Left lung (tissue), 10 donors: ENCODE results near the gene MGAT4A. TPM values are rescaled to one million over a fixed set of nuclear protein-coding genes. Genes with fewer than 3 reads are reported as not detected.
A peak's percentile ranks its signal among the peaks of the same experiment; 100 is the strongest.

Experiments
- ATAC-seq: fragments of 200-7000 bp; cut with Tn5 transposase; one replicate; pipeline ENCODE4 v1.9.1; 2020; ENCODE audit warnings: moderate library complexity
- DNase-seq, 4 donors: peaks; one replicate each; pipeline ENCODE4 v3.0.0-alpha.2; 2013 to 2020
- H3K27ac ChIP-seq, 2 donors: fragments of 200-600 bp; sonication (generic) in 1 of 2; one replicate each; pipeline versions ENCODE4 v1.5.0 to v1.8.0; 2020 to 2021
- H3K27me3 ChIP-seq, 2 donors: fragments of 200-600 bp; sonication (generic) in 1 of 2; one replicate each; pipeline versions ENCODE4 v1.5.0 to v1.8.0; 2020 to 2021
- H3K36me3 ChIP-seq, 2 donors: fragments of 200-600 bp; sonication (generic) in 1 of 2; one replicate each; pipeline versions ENCODE4 v1.5.0 to v1.8.0; 2020 to 2021
- H3K4me1 ChIP-seq, 2 donors: fragments of 200-600 bp; one replicate each; pipeline ENCODE4 v1.8.0; 2021
- H3K4me3 ChIP-seq, 2 donors: fragments of 200-600 bp; sonication (generic) in 1 of 2; one replicate each; pipeline versions ENCODE4 v1.5.0 to v1.8.0; 2020 to 2021; ENCODE audit warnings: mild to moderate bottlenecking in 1 of 2
- H3K9me3 ChIP-seq, 2 donors: fragments of 200-600 bp; sonication (generic) in 1 of 2; one replicate each; pipeline versions ENCODE4 v1.5.0 to v1.8.0; 2020 to 2021
- intact Hi-C, 2 donors: fragments of 100-400 bp; cut with DNase I; formaldehyde crosslinking; loops; one replicate each; pipeline versions ENCODE4 v1.11.2 to v1.14.2; 2022
- polyA plus RNA-seq, 6 donors: library from polyadenylated mRNA; unstranded; fragments of 120-200 nt; gene quantifications; one replicate each; pipeline ENCODE4 v1.2.1, GENCODE V29; 2013; ENCODE audit not compliant: insufficient read length in 6 of 6
- total RNA-seq, 2 donors: library from RNA; stranded (reverse); fragmentation: NEBNext Ultra II Directional; extraction: Animal tissue kit (Norgen Biotek cat#: 25700); gene quantifications; one replicate each; pipeline ENCODE4 v1.2.1, GENCODE V29; 2021
- TF ChIP-seq, protein P1 (sequence below), 2 donors: fragments of 200-600 bp; sonication (generic) in 1 of 2; IDR thresholded peaks; one replicate each; pipeline versions ENCODE4 v1.5.0 to v1.8.0; 2021; ENCODE audit warnings: antibody characterized with exemption in 2 of 2
- donor health status: DM: no; HTN: yes; CAD: no.
- donor health status: DM: no; HTN: no; CAD: no.

MGAT4A gene
- total and polyA plus RNA-seq, 8 donors: 15.4 to 79.8 (median 19.0) TPM

DNA sequence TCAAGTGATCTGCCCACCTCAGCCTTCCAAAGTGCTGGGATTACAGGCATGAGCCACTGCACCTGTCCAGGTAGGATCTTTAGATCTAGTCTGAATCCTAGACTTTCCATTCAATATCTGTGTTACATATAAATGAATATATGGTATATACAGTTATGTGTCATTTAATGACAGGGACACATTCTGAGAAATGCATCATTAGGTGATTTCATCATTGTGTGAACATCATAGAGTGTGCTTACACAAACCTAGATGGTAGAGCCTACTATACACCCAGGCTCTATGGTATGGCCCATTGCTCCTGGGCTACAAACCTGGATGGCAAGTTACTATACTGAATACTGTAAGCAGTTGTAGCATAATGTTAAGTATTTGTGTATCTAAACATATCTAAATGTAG lies 15.5 kb upstream of the MGAT4A start:
- H3K4me3 ChIP-seq: no peak overlapping the region
- intact Hi-C loops: no loop called here
- H3K27ac ChIP-seq: no peak overlapping the region
- ATAC-seq (no peak), DNase-seq (no peak)
- TF ChIP-seq, protein P1, sequence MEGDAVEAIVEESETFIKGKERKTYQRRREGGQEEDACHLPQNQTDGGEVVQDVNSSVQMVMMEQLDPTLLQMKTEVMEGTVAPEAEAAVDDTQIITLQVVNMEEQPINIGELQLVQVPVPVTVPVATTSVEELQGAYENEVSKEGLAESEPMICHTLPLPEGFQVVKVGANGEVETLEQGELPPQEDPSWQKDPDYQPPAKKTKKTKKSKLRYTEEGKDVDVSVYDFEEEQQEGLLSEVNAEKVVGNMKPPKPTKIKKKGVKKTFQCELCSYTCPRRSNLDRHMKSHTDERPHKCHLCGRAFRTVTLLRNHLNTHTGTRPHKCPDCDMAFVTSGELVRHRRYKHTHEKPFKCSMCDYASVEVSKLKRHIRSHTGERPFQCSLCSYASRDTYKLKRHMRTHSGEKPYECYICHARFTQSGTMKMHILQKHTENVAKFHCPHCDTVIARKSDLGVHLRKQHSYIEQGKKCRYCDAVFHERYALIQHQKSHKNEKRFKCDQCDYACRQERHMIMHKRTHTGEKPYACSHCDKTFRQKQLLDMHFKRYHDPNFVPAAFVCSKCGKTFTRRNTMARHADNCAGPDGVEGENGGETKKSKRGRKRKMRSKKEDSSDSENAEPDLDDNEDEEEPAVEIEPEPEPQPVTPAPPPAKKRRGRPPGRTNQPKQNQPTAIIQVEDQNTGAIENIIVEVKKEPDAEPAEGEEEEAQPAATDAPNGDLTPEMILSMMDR (IDR thresholded peaks at IDR 0.05): no peak
- H3K4me1 ChIP-seq: peaks cover 6 to 28% of the 10 kb centered on the region in 2 donors
- H3K9me3 ChIP-seq: no peaks in the 10 kb centered on the region
- no peaks in the 10 kb centered on the region for H3K27me3 ChIP-seq
- no peaks in the 10 kb centered on the region for H3K36me3 ChIP-seq

GRCh38 chr2:98744595-98744994 lies 13.7 kb upstream of the MGAT4A start:
- TF ChIP-seq, protein P1 (IDR thresholded peaks at IDR 0.05): no peak
- DNase-seq: no peak
- intact Hi-C loops: no loop called here
- no peaks in the 10 kb centered on the region for H3K36me3 ChIP-seq
- H3K4me3 ChIP-seq: no peak overlapping the region
- no peak for ATAC-seq
- no peaks in the 10 kb centered on the region for H3K9me3 ChIP-seq
- H3K27ac ChIP-seq: no peak overlapping the region
- no peaks in the 10 kb centered on the region for H3K27me3 ChIP-seq
- H3K4me1 ChIP-seq: peaks cover 6 to 25% of the 10 kb centered on the region in 2 donors

DNA sequence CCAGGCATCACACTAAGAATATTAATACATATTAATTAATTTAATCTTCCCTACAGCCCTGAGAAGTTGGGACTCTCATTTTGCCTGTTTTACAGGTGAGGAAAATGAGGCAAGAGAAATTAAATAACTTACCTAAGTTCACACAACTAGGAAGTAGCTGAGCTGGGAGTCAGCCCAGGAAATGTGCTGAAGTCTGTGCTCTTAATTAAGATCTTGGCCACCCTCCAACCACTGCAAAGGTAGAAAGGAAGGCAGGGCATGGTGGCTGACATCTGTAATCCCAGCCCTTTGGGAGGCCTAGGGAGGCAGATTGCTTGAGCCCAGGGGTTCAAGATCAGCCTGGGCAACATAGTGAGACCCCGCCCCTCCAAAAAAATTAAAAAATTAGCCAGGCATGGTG lies 12.9 kb upstream of the MGAT4A start:
- TF ChIP-seq, protein P1 (IDR thresholded peaks at IDR 0.05): no peak
- ATAC-seq: peak; percentile 79
- Histone ChIP-seq H3K36me3 (no peaks in the 10 kb centered on the region), H3K9me3 (no peaks in the 10 kb centered on the region), H3K4me1 (peaks cover 4 to 20% of the 10 kb centered on the region in 2 donors), H3K4me3 (no peak overlapping the region), H3K27me3 (no peaks in the 10 kb centered on the region), H3K27ac (no peak overlapping the region)
- intact Hi-C loops: no loop called here
- no peak for DNase-seq

DNA sequence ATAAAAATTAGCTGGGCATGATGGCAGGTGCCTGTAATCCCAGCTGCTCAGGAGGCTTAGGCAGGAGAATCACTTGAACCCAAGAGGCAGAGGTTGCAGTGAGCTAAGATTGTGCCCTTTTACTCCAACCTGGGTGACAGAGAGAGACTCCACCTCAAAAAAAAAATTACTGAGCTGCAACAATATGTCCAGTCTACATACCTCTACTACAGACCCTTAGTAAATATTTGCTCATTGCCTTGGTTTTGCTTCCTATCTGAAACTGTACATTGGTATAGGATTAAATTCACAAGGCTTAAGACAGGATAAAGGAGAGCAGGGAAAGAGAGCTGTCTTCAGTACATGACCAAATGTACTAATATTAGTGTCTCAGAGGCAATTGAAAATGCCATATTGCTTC lies 8.1 kb upstream of the MGAT4A start:
- Histone ChIP-seq H3K4me3 (no peak overlapping the region), H3K4me1 (peaks cover 0 to 22% of the 10 kb centered on the region in 2 donors), H3K27ac (no peak overlapping the region), H3K27me3 (no peaks in the 10 kb centered on the region), H3K36me3 (no peaks in the 10 kb centered on the region), H3K9me3 (no peaks in the 10 kb centered on the region)
- intact Hi-C loops: no loop called here
- TF ChIP-seq, protein P1 (IDR thresholded peaks at IDR 0.05): no peak
- ATAC-seq: no peak
- no peak for DNase-seq

DNA sequence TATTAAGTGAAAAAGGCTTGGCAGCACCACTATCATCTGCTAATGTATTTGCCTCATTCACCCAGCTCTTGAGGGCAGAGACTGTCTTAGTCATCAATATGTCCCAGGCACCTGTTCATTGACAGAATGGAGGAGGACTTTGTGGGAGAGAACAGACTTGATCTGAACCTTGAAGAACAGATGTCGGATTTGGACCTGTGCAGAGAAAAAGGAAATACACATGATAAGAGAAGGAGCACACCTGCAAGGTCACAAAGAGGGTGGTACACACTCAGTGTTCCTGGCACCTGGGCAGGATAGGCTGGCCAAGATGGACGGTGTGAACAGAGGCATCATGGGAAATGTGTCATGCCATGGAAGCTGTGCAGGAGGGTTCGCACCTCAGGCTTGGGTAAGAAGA lies 7.4 kb upstream of the MGAT4A start:
- no peaks in the 10 kb centered on the region for H3K36me3 ChIP-seq
- H3K4me3 ChIP-seq: no peak overlapping the region
- no peaks in the 10 kb centered on the region for H3K9me3 ChIP-seq
- no peak overlapping the region for H3K27ac ChIP-seq
- intact Hi-C loops: no loop called here
- H3K27me3 ChIP-seq: no peaks in the 10 kb centered on the region
- TF ChIP-seq, protein P1 (IDR thresholded peaks at IDR 0.05): no peak
- ATAC-seq: no peak
- DNase-seq: no peak
- H3K4me1 ChIP-seq: peaks cover 0 to 22% of the 10 kb centered on the region in 2 donors
